GM23248 (cell line): ENCODE data around the gene BIRC7. TPM values are rescaled to one million over a fixed set of nuclear protein-coding genes. Genes with fewer than 3 reads are reported as not detected.
A peak's percentile ranks its signal among the peaks of the same experiment; 100 is the strongest.

Experiments used
- DNase-seq: peaks from one replicate; pipeline ENCODE4 v3.0.0-alpha.2; 2015
- H2AFZ ChIP-seq: fragments of 200-600 bp; sonication (generic); 2 replicates; pipeline ENCODE4 v1.6.1; 2016; ENCODE audit warnings: antibody characterized with exemption
- H3F3A ChIP-seq: fragments of 200-600 bp; sonication (generic); 2 replicates; pipeline ENCODE4 v1.6.1; 2016; ENCODE audit warnings: mild to moderate bottlenecking, antibody characterized with exemption, mixed run types; ENCODE audit not compliant: insufficient read depth
- H3K27ac ChIP-seq: fragments of 200-600 bp; sonication (generic); 2 replicates; pipeline ENCODE4 v1.5.1; 2016; ENCODE audit warnings: mild to moderate bottlenecking
- H3K27me3 ChIP-seq: fragments of 200-600 bp; sonication (generic); replicated peaks from 2 replicates; pipeline ENCODE4 v1.6.1; 2016; ENCODE audit warnings: mild to moderate bottlenecking; ENCODE audit not compliant: insufficient read depth
- H3K36me3 ChIP-seq: fragments of 200-600 bp; sonication (generic); 2 replicates; pipeline ENCODE4 v1.6.1; 2016; ENCODE audit warnings: low read depth, mild to moderate bottlenecking
- H3K4me1 ChIP-seq: fragments of 200-600 bp; sonication (generic); 2 replicates; pipeline ENCODE4 v1.6.1; 2016; ENCODE audit warnings: mild to moderate bottlenecking; ENCODE audit not compliant: insufficient read depth
- H3K4me2 ChIP-seq: fragments of 200-600 bp; sonication (generic); one replicate; pipeline ENCODE4 v1.6.1; 2016; ENCODE audit warnings: mild to moderate bottlenecking; ENCODE audit not compliant: unreplicated experiment
- H3K4me3 ChIP-seq: fragments of 200-600 bp; sonication (generic); 2 replicates; pipeline ENCODE4 v1.5.1; 2016; ENCODE audit warnings: mild to moderate bottlenecking
- H3K79me2 ChIP-seq: fragments of 200-600 bp; sonication (generic); 2 replicates; pipeline ENCODE4 v1.6.1; 2016; ENCODE audit warnings: mild to moderate bottlenecking; ENCODE audit not compliant: insufficient read depth
- H3K9ac ChIP-seq: fragments of 200-600 bp; sonication (generic); 2 replicates; pipeline ENCODE4 v1.6.1; 2016; ENCODE audit warnings: mild to moderate bottlenecking
- H3K9me2 ChIP-seq: fragments of 200-600 bp; sonication (generic); 2 replicates; pipeline ENCODE4 v1.6.1; 2016; ENCODE audit warnings: mixed run types, mild to moderate bottlenecking, moderate library complexity; ENCODE audit not compliant: insufficient read depth
- H3K9me3 ChIP-seq: fragments of 200-600 bp; sonication (generic); one replicate; pipeline ENCODE4 v1.6.1; 2017; ENCODE audit warnings: low read depth
- H4K20me1 ChIP-seq: fragments of 200-600 bp; sonication (generic); 2 replicates; pipeline ENCODE4 v1.6.0; 2016; ENCODE audit not compliant: insufficient read depth
- EZH2 ChIP-seq: fragments of 200-600 bp; sonication (generic); IDR thresholded peaks from 2 replicates; pipeline ENCODE4 v1.6.1; 2018; ENCODE audit warnings: antibody characterized with exemption, mild to moderate bottlenecking; ENCODE audit not compliant: insufficient read depth, poor library complexity, severe bottlenecking
- EZH2phosphoT487 ChIP-seq: fragments of 200-600 bp; sonication (generic); IDR thresholded peaks from 2 replicates; pipeline ENCODE4 v1.6.1; 2018; ENCODE audit warnings: antibody characterized with exemption, moderate library complexity, mild to moderate bottlenecking, low read depth; ENCODE audit not compliant: insufficient read depth
- WGBS, 2 experiments: methylation state at CpG; one replicate each; pipeline ENCODE4 v1.1.6; 2015 to 2017; ENCODE audit warnings: low lambda C conversion rate in 2 of 2, low coverage in 1 of 2; ENCODE audit errors: missing lambda C conversion rate in 2 of 2; 5-methylcytosine and 5-hydroxymethylcytosine counted together
- in situ Hi-C: fragments of 300-500 bp; cut with MboI; formaldehyde crosslinking; loops from 2 replicates; pipeline ENCODE4 v1.15.0; 2020
- polyA plus RNA-seq: library from polyadenylated mRNA; unstranded; fragments of >200 nt; fragmentation: Nextera tagmentation; extraction: Ambion mirVana; gene quantifications from 2 replicates; pipeline ENCODE4 v1.2.1, GENCODE V29; 2016
- total RNA-seq: library from RNA; depleted of rRNA; stranded (reverse); fragments of >200 nt; shearing (Covaris generic); gene quantifications from 2 replicates; pipeline ENCODE4 v1.2.3, GENCODE V29; 2014

The BIRC7 gene
- total and polyA plus RNA-seq, 2 experiments from 2014 or later, result not detected

GRCh38 chr20:63264519-63264918, 28.8 kb downstream of the BIRC7 start:
- Histone ChIP-seq H3K9me2 (no peaks in the 10 kb centered on the region), H3K79me2 (no peaks in the 10 kb centered on the region), H3K4me1 (no peaks in the 10 kb centered on the region), H4K20me1 (no peaks in the 10 kb centered on the region), H3K9me3 (no peaks in the 10 kb centered on the region), H3K27me3 (peaks cover 8% of the 10 kb centered on the region; the same call in 1 of the 2 replicates), H3K9ac (no peak overlapping the region), H3K4me2 (no peak overlapping the region), H3K4me3 (no peak overlapping the region), H3K27ac (no peak overlapping the region), H3K36me3 (no peaks in the 10 kb centered on the region), H2AFZ (no peak overlapping the region), H3F3A (no peaks in the 10 kb centered on the region)
- TF ChIP-seq EZH2, result no peak
- TF ChIP-seq EZH2phosphoT487, result no peak
- in situ Hi-C loops, result no loop called here
- no peak for DNase-seq
- 34 to 39% methylated on average over 14 of the region's 14 CpGs for WGBS, 2 experiments

DNA sequence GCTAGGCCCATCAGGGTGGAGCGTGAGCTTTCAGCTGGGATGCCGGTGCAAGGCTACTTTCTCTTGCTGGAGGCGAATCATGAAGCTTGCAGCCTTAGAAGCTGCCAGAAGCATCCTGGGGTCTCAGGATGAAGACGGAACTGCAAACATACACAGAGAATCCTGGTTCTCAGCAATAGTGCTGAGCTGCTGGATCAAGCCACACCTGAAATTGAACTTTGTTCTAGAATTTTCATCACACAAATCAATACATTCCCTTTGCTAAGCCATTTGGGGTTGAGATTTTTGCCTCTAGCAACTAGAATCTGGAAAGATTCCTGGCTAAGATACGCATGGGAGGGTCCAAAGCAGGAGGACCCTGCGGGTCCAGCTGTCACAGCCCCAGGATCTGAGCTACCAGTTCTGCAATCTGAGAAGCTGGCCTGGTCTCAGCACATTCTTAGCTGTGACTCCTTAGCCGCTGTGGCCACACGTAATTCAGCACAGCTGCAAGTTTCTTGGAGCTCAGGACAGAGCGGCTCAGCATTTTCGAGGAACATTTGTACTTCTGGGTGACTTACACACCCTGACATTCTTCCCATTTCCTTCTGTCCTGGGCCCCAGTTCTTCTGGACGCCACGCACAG, 30.3 kb downstream of the BIRC7 start:
- Histone ChIP-seq H3K27me3 (peaks cover 8% of the 10 kb centered on the region; the same call in 1 of the 2 replicates), H3K36me3 (no peaks in the 10 kb centered on the region), H3K4me3 (no peak overlapping the region), H3F3A (no peaks in the 10 kb centered on the region), H3K4me1 (no peaks in the 10 kb centered on the region), H3K9me3 (no peaks in the 10 kb centered on the region), H3K4me2 (no peak overlapping the region), H3K9ac (no peak overlapping the region), H3K79me2 (0 out of 2 replicates have a peak, but pooled peaks cover 5% of the 10 kb centered on the region), H3K27ac (no peak overlapping the region), H2AFZ (no peak overlapping the region), H3K9me2 (no peaks in the 10 kb centered on the region), H4K20me1 (no peaks in the 10 kb centered on the region)
- WGBS, 2 experiments, result 21% methylated on average over 12 of the region's 12 CpGs
- in situ Hi-C loops, result no loop called here
- TF ChIP-seq EZH2, result no peak
- TF ChIP-seq EZH2phosphoT487, result no peak
- DNase-seq, result peak; percentile 84

DNA sequence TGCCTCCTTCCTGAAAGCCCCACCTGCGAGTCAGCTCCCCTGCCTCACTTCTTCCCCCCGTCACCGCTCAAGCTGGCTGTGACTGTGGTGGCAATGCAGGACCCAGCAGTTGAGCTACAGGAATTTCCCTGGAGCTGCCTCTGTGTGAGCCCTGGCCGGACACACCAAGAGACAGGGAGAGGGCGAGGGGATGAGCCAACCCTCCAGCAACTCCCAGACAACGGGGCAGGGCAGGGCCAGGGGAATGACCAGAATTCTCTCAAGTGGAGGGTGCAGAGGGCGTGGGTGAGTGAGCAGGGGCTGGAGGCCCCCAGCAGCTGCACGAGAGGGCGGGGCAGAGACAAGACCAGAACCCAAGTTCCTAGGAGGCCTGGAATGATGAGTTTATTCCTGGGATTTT, 32.0 kb downstream of the BIRC7 start:
- no peaks in the 10 kb centered on the region for H4K20me1 ChIP-seq
- H3K4me1 ChIP-seq, result peaks cover 5% of the 10 kb centered on the region; the same call in 1 of the 2 replicates
- TF ChIP-seq EZH2 (no peak), EZH2phosphoT487 (no peak)
- peaks cover 17% of the 10 kb centered on the region for H3K79me2 ChIP-seq
- H3K4me2 ChIP-seq, result no peak overlapping the region
- DNase-seq, result no peak
- no peak overlapping the region for H3K27ac ChIP-seq
- no peak overlapping the region for H2AFZ ChIP-seq
- no peaks in the 10 kb centered on the region for H3F3A ChIP-seq
- no peak overlapping the region for H3K4me3 ChIP-seq
- in situ Hi-C loops, result no loop called here
- no peaks in the 10 kb centered on the region for H3K36me3 ChIP-seq
- 39 to 40% methylated on average over 8 to 9 of the region's 9 CpGs for WGBS, 2 experiments
- H3K9ac ChIP-seq, result no peak overlapping the region
- peaks cover 8% of the 10 kb centered on the region; the same call in 1 of the 2 replicates for H3K27me3 ChIP-seq
- no peaks in the 10 kb centered on the region for H3K9me2 ChIP-seq
- no peaks in the 10 kb centered on the region for H3K9me3 ChIP-seq

DNA sequence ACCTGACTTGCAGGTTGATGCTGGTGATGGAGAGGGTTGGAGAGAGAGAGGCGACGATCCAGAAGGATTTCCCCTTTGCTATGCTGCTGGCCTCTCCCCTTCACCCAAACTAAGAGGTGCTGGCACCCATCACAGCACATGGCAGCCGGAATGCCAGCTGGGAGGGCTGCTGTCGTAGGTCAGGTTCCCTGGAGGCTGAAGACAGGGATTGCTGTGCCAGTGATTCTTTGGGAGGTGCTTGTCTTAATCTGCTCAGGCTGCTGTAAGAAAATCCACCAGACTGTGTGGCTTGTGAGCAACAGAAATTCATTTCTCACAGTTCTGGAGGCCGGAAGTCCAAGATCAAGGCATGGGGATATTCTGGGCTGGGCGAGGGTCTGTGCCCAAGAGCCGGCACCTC, 32.6 kb downstream of the BIRC7 start:
- TF ChIP-seq EZH2 (no peak), EZH2phosphoT487 (no peak)
- Histone ChIP-seq H3K27ac (no peak overlapping the region), H3K27me3 (peaks cover 8% of the 10 kb centered on the region; the same call in 1 of the 2 replicates), H3K4me3 (no peak overlapping the region), H3K9ac (no peak overlapping the region), H3K4me2 (no peak overlapping the region), H2AFZ (no peak overlapping the region), H3K4me1 (peaks cover 5% of the 10 kb centered on the region; the same call in 1 of the 2 replicates), H3K79me2 (peaks cover 23% of the 10 kb centered on the region), H3K9me3 (no peaks in the 10 kb centered on the region), H4K20me1 (no peaks in the 10 kb centered on the region), H3K9me2 (no peaks in the 10 kb centered on the region), H3K36me3 (no peaks in the 10 kb centered on the region), H3F3A (no peaks in the 10 kb centered on the region)
- in situ Hi-C loops, result no loop called here
- 31 to 35% methylated on average over 5 to 7 of the region's 7 CpGs for WGBS, 2 experiments
- peak; percentile 30 for DNase-seq
